Stimulated activated CD4-positive, alpha-beta T cell treated with anti-CD3 and anti-CD28 coated beads, Interleukin-15, amount 100 ng/mL, for 48 hours (primary cell): Measurements from ENCODE around the gene FBXO10.
A peak's percentile ranks its signal among the peaks of the same experiment; 100 is the strongest.
"Not testable (repeated sequence)": the region's sequence is repeated elsewhere in the genome, so short reads cannot be mapped to it uniquely, and the experiment has no call there.

Source experiments
- DNase-seq, 2 donors: peaks; one replicate each; pipeline ENCODE4 v3.0.0-alpha.2; 2020; ENCODE audit warnings: low read depth in 2 of 2

The FBXO10 gene

GRCh38 chr9:37477443-37477842 is 98.7 kb downstream of the FBXO10 start:
- DNase-seq: not testable (repeated sequence)

GRCh38 chr9:37476930-37477329 is 99.2 kb downstream of the FBXO10 start:
- DNase-seq: no peak

GRCh38 chr9:37474438-37474837 is 101.7 kb downstream of the FBXO10 start:
- DNase-seq: no peak

GRCh38 chr9:37473982-37474381 is 102.2 kb downstream of the FBXO10 start:
- not testable (repeated sequence) for DNase-seq

- no peak for DNase-seq
These were observed 104.1 kb downstream of the FBXO10 start for GRCh38 chr9:37471942-37472684.

GRCh38 chr9:37468620-37469019 is 107.6 kb downstream of the FBXO10 start:
- DNase-seq: no peak

GRCh38 chr9:37467530-37467929 is 108.7 kb downstream of the FBXO10 start:
- DNase-seq: not testable (repeated sequence)

- peak in 1 of 2 donors; percentile 12 for DNase-seq
These were observed 110.0 kb downstream of the FBXO10 start for GRCh38 chr9:37466037-37466709.

- peak; percentile 99 for DNase-seq
These were observed 110.7 kb downstream of the FBXO10 start, which contains the start of gene ZBTB5 for GRCh38 chr9:37465249-37466036. Gene ZBTB5 (minus strand): TSS chr9:37465450. CDS start chr9:37442551, 22,899 bp downstream.

- DNase-seq: peak; percentile 50 to 55
These were observed 111.5 kb downstream of the FBXO10 start for GRCh38 chr9:37464426-37465248.

- no peak for DNase-seq
These were observed 112.2 kb downstream of the FBXO10 start for GRCh38 chr9:37464006-37464405.
